IPS-18c (cell line): ENCODE results near the gene TPPP.

ENCODE experiments used
- H3K4me3 ChIP-seq: 2 replicates; pipeline ENCODE4 v1.7.0; 2013; ENCODE audit warnings: low read depth, mild to moderate bottlenecking, low read length, moderate library complexity; ENCODE audit not compliant: insufficient read depth
- H3K9me3 ChIP-seq: one replicate; pipeline ENCODE4 v1.6.1; 2013; ENCODE audit warnings: mild to moderate bottlenecking, low read length, moderate library complexity; ENCODE audit not compliant: control insufficient read depth, insufficient read depth

TPPP gene

GRCh38 chr5:671459-672328 lies 21.5 kb downstream of the TPPP start:
- H3K4me3 ChIP-seq, result no peak overlapping the region
- H3K9me3 ChIP-seq, result no peaks in the 10 kb centered on the region

GRCh38 chr5:670396-671270 lies 22.5 kb downstream of the TPPP start:
- no peaks in the 10 kb centered on the region for H3K9me3 ChIP-seq
- H3K4me3 ChIP-seq, result no peak overlapping the region

GRCh38 chr5:669842-670395 lies 23.2 kb downstream of the TPPP start:
- Histone ChIP-seq H3K4me3 (no peak overlapping the region; the same call in 1 of the 2 replicates), H3K9me3 (no peaks in the 10 kb centered on the region)

GRCh38 chr5:669111-669841 lies 23.9 kb downstream of the TPPP start:
- H3K4me3 ChIP-seq, result no peak overlapping the region
- H3K9me3 ChIP-seq, result no peaks in the 10 kb centered on the region

GRCh38 chr5:668283-668995 lies 24.7 kb downstream of the TPPP start:
- no peak overlapping the region for H3K4me3 ChIP-seq
- H3K9me3 ChIP-seq, result no peaks in the 10 kb centered on the region

- Histone ChIP-seq H3K9me3 (peaks cover 2% of the 10 kb centered on the region), H3K4me3 (no peak overlapping the region)
Measured at GRCh38 chr5:666816-667498, 26.2 kb downstream of the TPPP start.

- H3K4me3 ChIP-seq, result no peak overlapping the region
Measured at GRCh38 chr5:665956-666711, 27.0 kb downstream of the TPPP start.

GRCh38 chr5:665541-665955 lies 27.6 kb downstream of the TPPP start:
- Histone ChIP-seq H3K4me3 (no peak overlapping the region), H3K9me3 (peaks cover 2% of the 10 kb centered on the region)

More at GRCh38 chr5:665956-666711, 27.0 kb downstream of the TPPP start:
- H3K9me3 ChIP-seq, result peaks cover 2% of the 10 kb centered on the region

GRCh38 chr5:664994-665360 lies 28.2 kb downstream of the TPPP start:
- Histone ChIP-seq H3K9me3 (peaks cover 4% of the 10 kb centered on the region), H3K4me3 (no peak overlapping the region)

- Histone ChIP-seq H3K4me3 (no peak overlapping the region), H3K9me3 (peaks cover 7% of the 10 kb centered on the region)
Measured at GRCh38 chr5:664343-664993, 28.7 kb downstream of the TPPP start.

GRCh38 chr5:663436-664342 lies 29.5 kb downstream of the TPPP start:
- peaks cover 8% of the 10 kb centered on the region for H3K9me3 ChIP-seq
- H3K4me3 ChIP-seq, result no peak overlapping the region

GRCh38 chr5:662751-663435 lies 30.3 kb downstream of the TPPP start:
- no peak overlapping the region for H3K4me3 ChIP-seq
- H3K9me3 ChIP-seq, result peaks cover 8% of the 10 kb centered on the region

- Histone ChIP-seq H3K9me3 (peaks cover 8% of the 10 kb centered on the region), H3K4me3 (no peak overlapping the region)
Measured at GRCh38 chr5:661891-662750, 31.0 kb downstream of the TPPP start.
